HG03060 (cell line): ENCODE data around the gene OGN.

ENCODE experiments used
- ATAC-seq: cut with Tn5 transposase; IDR thresholded peaks from one replicate; pipeline ENCODE4 v1.9.1; 2021; ENCODE audit warnings: low read depth, moderate number of reproducible peaks; ENCODE audit not compliant: unreplicated experiment

OGN gene

GRCh38 chr9:92349771-92350739, 54.3 kb downstream of the OGN start:
- no peak for ATAC-seq

- ATAC-seq, result no peak
Measured at GRCh38 chr9:92345582-92345981, 58.8 kb downstream of the OGN start.

GRCh38 chr9:92342825-92343488, 61.4 kb downstream of the OGN start:
- no peak for ATAC-seq

- ATAC-seq, result no peak
Measured at GRCh38 chr9:92341578-92341977, 62.8 kb downstream of the OGN start.

- ATAC-seq, result no peak
Measured at GRCh38 chr9:92333282-92333634, 71.1 kb downstream of the OGN start.
